AG09309 (cell line): Measurements from ENCODE around the gene BICD2.

ENCODE experiments used
- DNase-seq: peaks from one replicate; pipeline ENCODE4 v3.0.0-alpha.2; 2010; ENCODE audit warnings: low read depth
- H3K4me3 ChIP-seq: 2 replicates; pipeline ENCODE4 v1.5.1; 2011; ENCODE audit warnings: mild to moderate bottlenecking, low read depth, low read length, moderate library complexity; ENCODE audit not compliant: control insufficient read depth
- CTCF ChIP-seq: IDR thresholded peaks from 2 replicates; pipeline ENCODE4 v1.5.1; 2011; ENCODE audit warnings: mild to moderate bottlenecking, low read depth, low read length, inconsistent platforms; ENCODE audit not compliant: insufficient read depth, control insufficient read depth; ENCODE audit errors: missing control alignments

Gene BICD2

GRCh38 chr9:92669527-92669889, 95.1 kb downstream of the BICD2 start:
- peak overlapping the region; percentile 87 for H3K4me3 ChIP-seq
- no peak for TF ChIP-seq CTCF
- DNase-seq = no peak

- DNase-seq = no peak
- peak overlapping the region; percentile 87 for H3K4me3 ChIP-seq
- no peak for TF ChIP-seq CTCF
Observed at GRCh38 chr9:92668746-92669526, 95.7 kb downstream of the BICD2 start.

- DNase-seq = no peak
- no peak overlapping the region for H3K4me3 ChIP-seq
- no peak for TF ChIP-seq CTCF
Observed at GRCh38 chr9:92666912-92667532, 97.6 kb downstream of the BICD2 start.

GRCh38 chr9:92666236-92666635, 98.4 kb downstream of the BICD2 start:
- no peak for TF ChIP-seq CTCF
- H3K4me3 ChIP-seq = no peak overlapping the region
- DNase-seq = no peak

- no peak for TF ChIP-seq CTCF
- no peak overlapping the region for H3K4me3 ChIP-seq
- no peak for DNase-seq
Observed at GRCh38 chr9:92665836-92666235, 98.8 kb downstream of the BICD2 start.

- DNase-seq = no peak
- TF ChIP-seq CTCF = no peak
- no peak overlapping the region for H3K4me3 ChIP-seq
Observed at GRCh38 chr9:92664394-92665152, 100.1 kb downstream of the BICD2 start.
